ENCODE data around the gene PLEKHB2.

GRCh38 chr2:131120815-131121317 is 15.7 kb downstream of the PLEKHB2 start:
- TF ChIP-seq CTCF (IDR thresholded peaks at IDR 0.05) (no peak), EZH2 (IDR thresholded peaks at IDR 0.05; ENCODE audit: borderline replicate concordance, insufficient read depth, low read depth, low read length, poor library complexity, severe bottlenecking) (no peak)

Measured in B cell (primary cell).